ENCODE measurements around the gene DNM1.

Gene DNM1

GRCh38 chr9:128280084-128280622, 77.0 kb downstream of the DNM1 start:
- DNase-seq: no peak

GRCh38 chr9:128282500-128282899, 79.3 kb downstream of the DNM1 start:
- DNase-seq: no peak

GRCh38 chr9:128285033-128285784, 82.0 kb downstream of the DNM1 start:
- DNase-seq: no peak

- no peak for DNase-seq
Observed at GRCh38 chr9:128286440-128286839, 83.3 kb downstream of the DNM1 start.

GRCh38 chr9:128288273-128289004, 85.3 kb downstream of the DNM1 start:
- DNase-seq: no peak

- no peak for DNase-seq
Observed at GRCh38 chr9:128292009-128292408, 88.8 kb downstream of the DNM1 start.

GRCh38 chr9:128293091-128293490, 89.9 kb downstream of the DNM1 start:
- DNase-seq: no peak

GRCh38 chr9:128294142-128294541, 91.0 kb downstream of the DNM1 start:
- no peak for DNase-seq

- DNase-seq: no peak
Observed at GRCh38 chr9:128296340-128297220, 93.4 kb downstream of the DNM1 start.

GRCh38 chr9:128297221-128297773, 94.1 kb downstream of the DNM1 start:
- DNase-seq: no peak

GRCh38 chr9:128298535-128299482, 95.6 kb downstream of the DNM1 start:
- DNase-seq: no peak

- no peak for DNase-seq
Observed at GRCh38 chr9:128304136-128304970, 101.2 kb downstream of the DNM1 start.

Measured in effector CD8-positive, alpha-beta T cell (primary cell).